Mesothelial cell of epicardium (in vitro differentiated cells): ENCODE data around the gene DPP8. TPM values are rescaled to one million over a fixed set of nuclear protein-coding genes. Genes with fewer than 3 reads are reported as not detected.

Experiments used
- DNase-seq, 2 experiments: peaks; one replicate each; pipeline ENCODE4 v3.0.0; 2021; ENCODE audit warnings: low spot score in 2 of 2; ENCODE audit not compliant: unreplicated experiment in 2 of 2
- H3K27ac Mint-ChIP-seq: 2 replicates; pipeline ENCODE4 v1.8.0; 2021; ENCODE audit warnings: mixed read lengths
- H3K27me3 Mint-ChIP-seq: 2 replicates; pipeline ENCODE4 v1.8.0; 2021; ENCODE audit warnings: low read depth, mixed read lengths
- H3K36me3 Mint-ChIP-seq: 2 replicates; pipeline ENCODE4 v1.8.0; 2021; ENCODE audit warnings: mixed read lengths
- H3K4me1 Mint-ChIP-seq: 2 replicates; pipeline ENCODE4 v1.8.0; 2021; ENCODE audit warnings: mixed read lengths
- H3K4me3 Mint-ChIP-seq: 2 replicates; pipeline ENCODE4 v1.8.0; 2021; ENCODE audit warnings: mild to moderate bottlenecking, moderate library complexity, mixed read lengths
- H3K9me3 Mint-ChIP-seq: 2 replicates; pipeline ENCODE4 v1.8.0; 2021; ENCODE audit warnings: mixed read lengths
- CTCF ChIP-seq: fragments of 200-600 bp; sonication (generic); IDR thresholded peaks from one replicate; pipeline ENCODE4 v1.5.0; 2021; ENCODE audit warnings: antibody characterized with exemption; ENCODE audit not compliant: unreplicated experiment
- total RNA-seq: library from RNA; stranded (reverse); gene quantifications from 3 replicates; pipeline ENCODE4 v1.2.1, GENCODE V29; 2021

DPP8 gene
- total RNA-seq, 1 donor from 2014 or later: 31.5 TPM

GRCh38 chr15:65521350-65521749, 3.9 kb upstream of the DPP8 start:
- H3K4me1 Mint-ChIP-seq: peaks cover 12% of the 10 kb centered on the region
- TF ChIP-seq CTCF: no peak
- no peaks in the 10 kb centered on the region for H3K36me3 Mint-ChIP-seq
- no peak overlapping the region for H3K27ac Mint-ChIP-seq
- H3K27me3 Mint-ChIP-seq: no peaks in the 10 kb centered on the region
- DNase-seq: no peak
- H3K4me3 Mint-ChIP-seq: no peak overlapping the region
- no peaks in the 10 kb centered on the region for H3K9me3 Mint-ChIP-seq

- H3K27me3 Mint-ChIP-seq: no peaks in the 10 kb centered on the region
- H3K36me3 Mint-ChIP-seq: no peaks in the 10 kb centered on the region
These were observed 1.3 kb upstream of the DPP8 start for GRCh38 chr15:65518633-65519285.

GRCh38 chr15:65517866-65518207, 348 bp upstream of the DPP8 start:
- no peaks in the 10 kb centered on the region for H3K9me3 Mint-ChIP-seq
- peaks cover 18% of the 10 kb centered on the region for H3K4me1 Mint-ChIP-seq
- no peaks in the 10 kb centered on the region for H3K27me3 Mint-ChIP-seq
- DNase-seq: no peak
- peak overlapping the region; percentile 55 for H3K27ac Mint-ChIP-seq
- H3K36me3 Mint-ChIP-seq: peaks cover 2% of the 10 kb centered on the region
- TF ChIP-seq CTCF: no peak
- H3K4me3 Mint-ChIP-seq: peak overlapping the region; percentile 86

More at GRCh38 chr15:65518633-65519285, 1.3 kb upstream of the DPP8 start:
- TF ChIP-seq CTCF: no peak
- Mint-ChIP-seq H3K4me3 (no peak overlapping the region), H3K4me1 (peaks cover 18% of the 10 kb centered on the region), H3K9me3 (no peaks in the 10 kb centered on the region), H3K27ac (no peak overlapping the region)
- DNase-seq: no peak

- H3K9me3 Mint-ChIP-seq: no peaks in the 10 kb centered on the region
- H3K27ac Mint-ChIP-seq: no peak overlapping the region
- no peaks in the 10 kb centered on the region for H3K27me3 Mint-ChIP-seq
- no peak overlapping the region for H3K4me3 Mint-ChIP-seq
- H3K36me3 Mint-ChIP-seq: peaks cover 13% of the 10 kb centered on the region
- H3K4me1 Mint-ChIP-seq: peaks cover 16% of the 10 kb centered on the region
- no peak for DNase-seq
- no peak for TF ChIP-seq CTCF
These were observed 4.6 kb downstream of the DPP8 start for GRCh38 chr15:65512807-65513416.

GRCh38 chr15:65512189-65512588, 5.3 kb downstream of the DPP8 start:
- no peak overlapping the region for H3K27ac Mint-ChIP-seq
- peaks cover 13% of the 10 kb centered on the region for H3K36me3 Mint-ChIP-seq
- no peak for DNase-seq
- no peaks in the 10 kb centered on the region for H3K27me3 Mint-ChIP-seq
- H3K4me1 Mint-ChIP-seq: peaks cover 12% of the 10 kb centered on the region
- no peaks in the 10 kb centered on the region for H3K9me3 Mint-ChIP-seq
- no peak for TF ChIP-seq CTCF
- no peak overlapping the region for H3K4me3 Mint-ChIP-seq
